ENCODE results near the gene OXT. TPM values are rescaled to one million over a fixed set of nuclear protein-coding genes. Genes with fewer than 3 reads are reported as not detected.
A peak's percentile ranks its signal among the peaks of the same experiment; 100 is the strongest.

OXT gene
- total RNA-seq, 4 donors from 2014 or later: not detected

- Histone ChIP-seq H3K9me3 (no peaks in the 10 kb centered on the region), H3K27ac (peak overlapping the region in 3 of 4 donors; percentile 56 to 66 (median 62)), H3K27me3 (no peaks in the 10 kb centered on the region), H3K4me3 (no peak overlapping the region), H3K4me1 (peaks cover 0 to 45% (median 20%) of the 10 kb centered on the region in 3 donors), H3K36me3 (peaks cover 0 to 38% of the 10 kb centered on the region in 2 donors)
- WGBS, 2 donors (ENCODE audit: low coverage in 1 of 2): 23 to 30% methylated on average over 2 of the region's 5 CpGs
- ATAC-seq: peak; percentile 17
- TF ChIP-seq EP300 (IDR thresholded peaks at IDR 0.05) (no peak), CTCF (IDR thresholded peaks at IDR 0.05) (no peak), POLR2A (IDR thresholded peaks at IDR 0.05) (no peak), POLR2AphosphoS5 (IDR thresholded peaks at IDR 0.05) (no peak)
These were observed 28.8 kb upstream of the OXT start for GRCh38 chr20:3042625-3043024.

GRCh38 chr20:3043322-3043721 is 28.1 kb upstream of the OXT start, which contains the start of gene GNRH2:
TSS of gene GNRH2 (plus strand) at chr20:3043622. CDS start at chr20:3044415, 793 bp downstream.
- Histone ChIP-seq H3K9me3 (no peaks in the 10 kb centered on the region), H3K27ac (peak within 1 kb of the TSS in 3 of 4 donors; percentile 62 to 96 (median 94)), H3K4me3 (no peak within 1 kb of the TSS), H3K27me3 (no peaks in the 10 kb centered on the region), H3K36me3 (peaks cover 0 to 38% of the 10 kb centered on the region in 2 donors), H3K4me1 (peaks cover 0 to 49% (median 20%) of the 10 kb centered on the region in 3 donors)
- TF ChIP-seq POLR2A (IDR thresholded peaks at IDR 0.05) (no peak), POLR2AphosphoS5 (IDR thresholded peaks at IDR 0.05) (no peak), CTCF (IDR thresholded peaks at IDR 0.05) (no peak), EP300 (IDR thresholded peaks at IDR 0.05) (no peak)
- no CpG with 5 or more reads among the region's 3 CpGs for WGBS, 2 donors (ENCODE audit: low coverage in 1 of 2)
- ATAC-seq: no peak

DNA sequence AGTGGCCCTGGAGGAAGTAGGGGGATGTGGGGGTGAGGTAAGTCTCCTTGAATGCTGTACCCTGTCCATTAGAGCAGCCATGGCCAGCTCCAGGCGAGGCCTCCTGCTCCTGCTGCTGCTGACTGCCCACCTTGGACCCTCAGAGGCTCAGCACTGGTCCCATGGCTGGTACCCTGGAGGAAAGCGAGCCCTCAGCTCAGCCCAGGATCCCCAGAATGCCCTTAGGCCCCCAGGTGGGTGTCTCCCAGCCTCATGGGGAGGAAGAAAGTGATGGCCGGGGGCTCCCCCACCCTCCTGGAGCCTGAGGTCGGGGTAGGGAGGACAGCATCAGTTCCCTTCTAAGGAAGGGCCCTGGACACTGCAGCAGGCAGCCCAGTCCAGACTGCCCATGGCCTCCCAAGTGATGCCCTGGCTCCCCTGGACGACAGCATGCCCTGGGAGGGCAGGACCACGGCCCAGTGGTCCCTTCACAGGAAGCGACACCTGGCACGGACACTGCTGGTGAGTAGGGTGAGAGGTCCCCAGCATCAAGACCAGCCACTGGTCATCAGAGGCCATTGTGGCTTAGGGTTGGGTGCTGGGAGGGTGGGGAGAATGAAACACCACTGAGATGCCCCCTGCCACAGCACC is 27.0 kb upstream of the OXT start:
- no peak for TF ChIP-seq POLR2AphosphoS5 (IDR thresholded peaks at IDR 0.05)
- TF ChIP-seq POLR2A (IDR thresholded peaks at IDR 0.05): no peak
- no peak for TF ChIP-seq EP300 (IDR thresholded peaks at IDR 0.05)
- no peak for TF ChIP-seq CTCF (IDR thresholded peaks at IDR 0.05)
- H3K4me1 ChIP-seq: peaks cover 0 to 50% (median 20%) of the 10 kb centered on the region in 3 donors
- H3K27ac ChIP-seq: peak overlapping the region in 3 of 4 donors; percentile 92 to 96 (median 94)
- no CpG with 5 or more reads among the region's 8 CpGs for WGBS, 2 donors (ENCODE audit: low coverage in 1 of 2)
- no peak for ATAC-seq
- H3K4me3 ChIP-seq: no peak overlapping the region
- no peaks in the 10 kb centered on the region for H3K9me3 ChIP-seq
- peaks cover 0 to 38% of the 10 kb centered on the region in 2 donors for H3K36me3 ChIP-seq
- H3K27me3 ChIP-seq: no peaks in the 10 kb centered on the region

DNA sequence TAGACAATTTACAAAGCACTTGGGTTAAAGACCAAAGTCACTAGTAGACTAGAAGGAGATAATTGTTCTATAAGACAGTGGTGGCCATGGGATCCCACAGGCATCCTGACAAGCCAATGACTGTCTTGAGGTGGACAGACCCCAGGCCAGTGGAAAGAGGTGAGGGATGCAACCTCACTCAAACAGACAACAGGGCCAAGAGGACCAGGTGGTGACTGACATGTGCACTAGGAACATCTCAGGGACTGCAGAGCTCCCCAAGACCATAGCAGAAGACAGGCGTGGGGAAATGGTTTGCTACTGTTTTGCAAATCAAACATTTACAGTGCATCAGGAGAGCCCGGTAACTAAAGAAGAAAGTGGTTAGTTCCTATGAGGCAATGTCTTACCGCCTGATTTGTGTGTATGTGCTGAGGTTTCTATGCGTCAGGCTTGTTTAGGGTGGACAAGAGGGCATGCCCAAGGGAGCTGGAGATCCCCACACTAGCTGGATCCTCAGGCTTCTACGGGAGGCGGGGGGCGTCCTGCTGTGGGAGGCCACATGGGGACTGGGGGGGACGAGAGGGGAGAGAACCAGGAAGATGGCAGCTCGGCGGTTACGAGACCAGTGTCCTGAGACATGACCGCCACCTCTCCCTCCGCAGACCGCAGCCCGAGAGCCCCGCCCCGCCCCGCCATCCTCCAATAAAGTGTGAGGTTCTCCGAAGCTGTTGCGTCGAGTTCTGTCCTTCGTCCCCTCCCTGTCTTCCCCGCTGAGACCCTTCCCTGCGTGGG is 26.2 kb upstream of the OXT start:
- 13 to 21% methylated on average over 3 to 4 of the region's 24 CpGs for WGBS, 2 donors (ENCODE audit: low coverage in 1 of 2)
- peak overlapping the region; percentile 74 to 79 for H3K4me3 ChIP-seq
- peaks cover 0 to 38% of the 10 kb centered on the region in 2 donors for H3K36me3 ChIP-seq
- H3K27me3 ChIP-seq: no peaks in the 10 kb centered on the region
- TF ChIP-seq CTCF (IDR thresholded peaks at IDR 0.05) (no peak), EP300 (IDR thresholded peaks at IDR 0.05) (no peak), POLR2AphosphoS5 (IDR thresholded peaks at IDR 0.05) (no peak), POLR2A (IDR thresholded peaks at IDR 0.05) (no peak)
- H3K27ac ChIP-seq: peak overlapping the region; percentile 67 to 96 (median 93)
- H3K4me1 ChIP-seq: peaks cover 0 to 53% (median 20%) of the 10 kb centered on the region in 3 donors
- no peaks in the 10 kb centered on the region for H3K9me3 ChIP-seq
- ATAC-seq: peak; percentile 85

All from gastroesophageal sphincter (tissue), 4 donors.